ENCODE results near the gene ZNF471.

The ZNF471 gene

DNA sequence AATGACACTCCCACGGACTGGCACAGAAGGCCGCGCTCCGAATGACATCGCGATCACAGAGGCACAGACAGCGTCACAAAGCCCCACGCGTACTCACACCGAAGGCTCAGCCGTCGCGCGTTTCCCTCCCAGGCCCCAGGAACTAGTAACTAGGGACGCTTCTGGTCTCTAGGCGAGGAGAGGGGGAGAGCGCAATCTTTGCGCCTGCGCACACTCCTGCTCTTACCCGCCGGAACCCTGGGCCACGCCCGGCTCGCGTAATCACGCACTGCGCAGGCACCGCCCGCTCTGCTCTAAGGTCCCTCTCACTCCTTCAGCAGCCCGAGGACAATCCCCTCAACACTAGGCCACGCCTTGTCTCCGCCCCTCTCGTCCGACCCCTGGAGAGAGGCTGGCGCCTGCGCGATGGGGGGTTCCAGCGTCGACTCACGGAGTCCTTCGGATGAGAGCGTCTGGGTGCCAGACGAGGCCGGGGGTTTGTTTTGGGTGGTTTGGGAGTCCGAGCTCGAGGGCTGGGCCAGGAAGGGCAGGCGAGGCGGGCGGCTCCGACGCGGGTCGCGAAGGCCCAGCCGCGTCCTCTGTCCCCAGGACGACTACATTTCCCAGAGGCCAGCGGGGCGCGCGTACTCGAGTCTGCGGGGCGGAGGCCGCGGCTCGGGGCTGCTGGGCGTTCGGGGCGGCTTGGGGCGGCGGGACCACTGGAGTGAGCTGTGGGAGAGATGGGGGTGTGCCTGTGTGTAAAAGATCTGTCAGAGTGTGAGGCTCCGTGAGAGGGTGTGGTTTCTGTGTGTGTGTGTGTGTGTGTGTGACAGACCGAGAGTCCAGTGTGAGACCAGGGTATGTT lies at the start of gene ZNF471:
Gene ZNF471, plus strand, starts transcription at position 410 of the 844 bp plus-strand sequence. CDS start 3,717 bp downstream, outside the sequence.
- DNase-seq = peak; percentile 92

DNA sequence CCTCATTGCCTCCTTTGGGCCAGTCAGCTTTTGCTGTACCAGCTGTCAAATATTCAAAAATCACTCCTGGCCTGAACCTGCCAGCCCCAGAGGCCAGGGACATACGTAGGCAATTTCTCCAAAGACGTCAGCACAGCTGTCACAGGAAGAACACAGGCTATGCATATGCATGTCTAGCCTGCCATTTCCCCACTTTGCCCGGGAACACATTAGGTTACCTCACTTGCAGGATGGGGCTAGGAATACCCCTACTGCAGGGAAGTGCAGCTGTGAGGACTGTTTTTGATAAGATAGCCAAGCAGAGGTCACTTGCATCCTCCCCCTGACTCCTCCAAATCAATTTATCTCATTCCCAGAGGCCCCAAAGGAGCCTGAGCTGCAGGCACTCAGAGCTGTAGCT lies 33.3 kb upstream of the ZNF471 start:
- no peak for DNase-seq

- DNase-seq = no peak
Observed at GRCh38 chr19:56476093-56476492, 31.6 kb upstream of the ZNF471 start.

DNA sequence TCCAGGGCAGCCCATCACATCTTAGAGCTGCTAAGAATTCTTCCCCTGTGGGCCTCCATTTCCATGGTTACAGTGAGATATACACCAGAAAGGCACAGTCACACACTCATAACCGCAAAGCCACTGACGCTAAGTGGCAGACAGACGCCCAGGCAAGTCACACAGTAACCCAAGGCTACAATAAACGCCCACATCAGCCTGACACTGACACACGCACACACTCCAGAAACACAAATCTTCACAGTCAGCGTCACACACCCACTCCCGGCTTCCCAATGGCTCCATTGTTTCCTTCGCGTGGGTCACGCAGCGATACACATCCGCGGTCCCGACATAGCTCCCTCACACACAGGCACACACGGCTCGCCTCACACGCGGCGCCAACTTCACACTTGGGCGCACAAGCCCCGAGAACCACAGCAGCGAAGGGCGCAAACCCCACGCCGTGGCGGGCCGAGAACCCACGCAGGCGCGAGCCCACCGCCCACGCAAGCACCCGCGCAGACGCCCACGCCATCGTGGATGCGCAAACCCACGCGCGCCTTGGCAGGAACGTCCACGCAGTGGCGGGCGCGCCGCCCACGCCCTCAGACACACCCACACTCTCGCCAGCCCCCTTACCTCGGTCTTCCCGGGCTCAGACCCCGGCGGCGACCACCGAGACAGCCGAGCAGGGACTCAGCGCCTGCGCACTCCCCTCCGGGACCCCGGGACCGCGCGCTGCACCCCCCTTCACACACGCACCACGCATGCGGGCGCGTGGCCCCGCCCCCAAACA lies 30.8 kb upstream of the ZNF471 start, which contains the start of gene ZNF667:
Gene ZNF667, minus strand, starts transcription at position 695 of the 778 bp plus-strand sequence. CDS start 14,975 bp downstream, outside the sequence.
- no peak for DNase-seq

- DNase-seq = peak; percentile 87
Observed at GRCh38 chr19:56477429-56478338, 30.0 kb upstream of the ZNF471 start.

DNA sequence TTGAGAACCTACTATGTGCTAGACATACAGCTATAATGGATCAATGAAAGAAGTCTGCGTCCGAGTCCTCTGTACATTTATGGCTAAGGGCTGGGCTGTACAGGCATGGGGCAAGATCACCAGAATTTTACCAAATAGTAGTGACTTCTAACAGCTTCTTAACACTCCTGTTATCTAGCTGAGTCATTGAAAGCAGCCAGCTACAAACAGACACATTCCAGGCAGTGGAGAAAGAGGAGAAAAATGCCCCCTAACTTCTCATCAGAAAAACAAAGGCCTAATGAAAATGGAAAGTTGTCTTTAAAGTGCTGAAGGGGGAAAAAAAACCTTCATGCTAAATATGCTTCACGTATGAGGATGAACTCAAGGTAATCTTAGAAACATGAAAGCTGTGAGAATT lies 16.3 kb upstream of the ZNF471 start:
- DNase-seq = no peak

DNA sequence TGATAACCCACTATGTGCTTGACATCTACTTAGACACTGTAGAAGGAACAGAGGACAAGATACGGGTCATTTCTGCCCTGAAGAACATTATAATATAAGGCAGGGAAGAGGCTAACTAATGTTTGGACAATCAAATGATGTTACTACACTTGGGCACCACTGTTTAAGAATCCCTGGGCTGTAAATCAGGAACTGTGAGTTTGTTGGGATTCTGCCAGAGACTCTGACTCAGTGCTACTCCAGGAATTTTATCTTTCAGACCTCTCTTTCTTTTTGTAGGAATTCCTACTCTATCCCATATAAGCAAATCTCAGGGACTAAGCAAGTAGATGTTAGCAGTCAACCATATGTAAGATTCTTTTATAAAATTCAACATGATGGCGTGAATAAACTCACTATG lies 3.1 kb upstream of the ZNF471 start:
- no peak for DNase-seq

- DNase-seq = peak; percentile 10
Observed at GRCh38 chr19:56508290-56508778, 679 bp downstream of the ZNF471 start.

DNA sequence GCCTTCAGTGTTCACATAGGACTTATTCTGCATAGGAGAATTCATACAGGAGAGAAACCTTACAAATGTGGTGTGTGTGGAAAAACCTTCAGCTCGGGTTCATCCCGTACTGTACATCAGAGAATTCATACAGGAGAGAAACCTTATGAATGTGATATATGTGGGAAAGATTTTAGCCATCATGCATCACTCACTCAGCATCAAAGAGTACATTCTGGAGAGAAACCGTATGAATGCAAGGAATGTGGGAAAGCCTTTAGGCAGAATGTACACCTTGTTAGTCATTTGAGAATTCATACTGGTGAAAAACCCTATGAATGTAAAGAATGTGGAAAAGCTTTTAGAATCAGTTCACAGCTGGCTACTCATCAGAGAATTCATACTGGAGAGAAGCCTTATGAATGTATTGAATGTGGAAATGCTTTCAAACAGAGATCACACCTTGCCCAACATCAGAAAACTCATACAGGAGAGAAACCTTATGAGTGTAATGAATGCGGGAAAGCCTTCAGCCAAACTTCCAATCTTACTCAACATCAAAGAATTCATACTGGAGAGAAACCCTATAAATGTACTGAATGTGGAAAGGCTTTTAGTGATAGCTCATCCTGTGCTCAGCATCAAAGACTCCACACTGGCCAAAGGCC lies 17.7 kb downstream of the ZNF471 start:
- no peak for DNase-seq

GRCh38 chr19:56537442-56537841 lies 29.8 kb downstream of the ZNF471 start:
- no peak for DNase-seq

- DNase-seq = peak; percentile 72
Observed at GRCh38 chr19:56538254-56538760, 30.7 kb downstream of the ZNF471 start.

DNA sequence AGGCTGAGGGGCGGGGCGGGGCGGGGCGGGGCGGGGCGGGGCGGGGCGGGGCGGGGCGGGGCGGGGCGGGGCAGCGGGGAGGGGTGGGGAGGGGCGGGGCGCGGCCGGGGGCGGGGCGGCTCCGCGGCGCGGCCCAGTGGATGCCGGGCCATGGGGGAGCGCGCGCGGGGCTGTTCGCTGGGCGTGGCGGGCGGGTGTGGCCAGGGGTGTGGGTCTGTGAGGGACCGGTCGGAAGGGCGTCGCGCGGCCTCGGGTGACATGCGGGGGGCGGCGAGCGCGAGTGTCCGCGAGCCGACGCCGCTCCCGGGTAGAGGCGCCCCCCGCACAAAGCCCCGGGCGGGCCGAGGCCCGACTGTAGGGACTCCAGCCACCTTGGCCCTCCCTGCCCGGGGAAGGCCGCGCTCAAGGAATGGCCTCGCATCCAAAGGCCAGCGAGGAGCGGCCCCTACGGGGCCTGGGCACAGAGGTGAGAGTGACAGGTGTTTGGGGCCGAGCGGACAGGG lies 31.2 kb downstream of the ZNF471 start, which contains the start of gene ZFP28:
Gene ZFP28, plus strand, starts transcription at position 188 of the 503 bp plus-strand sequence. Its CDS starts 71 bp downstream, at position 259.
- peak; percentile 71 for DNase-seq

DNA sequence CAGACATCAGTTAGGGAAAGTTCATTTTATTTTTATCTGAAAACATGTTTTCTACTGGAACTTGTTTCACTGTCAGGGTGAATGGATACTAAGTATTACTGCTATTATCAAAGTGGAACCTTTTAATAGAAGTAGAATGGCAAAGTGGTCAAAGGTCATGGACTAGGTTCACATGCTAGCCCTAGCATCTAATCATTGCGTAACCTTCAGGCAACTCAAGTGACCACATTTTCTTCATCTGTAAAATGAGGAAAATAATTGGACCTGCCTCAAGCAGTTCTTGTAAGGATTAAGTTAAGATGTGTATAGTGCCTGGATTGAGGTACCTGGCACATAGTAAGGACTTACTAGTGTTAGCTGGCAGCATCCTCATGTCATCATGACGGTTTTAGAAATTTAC lies 36.1 kb downstream of the ZNF471 start:
- DNase-seq = no peak

GRCh38 chr19:56547535-56547934 lies 39.9 kb downstream of the ZNF471 start:
- DNase-seq = no peak

- DNase-seq = no peak
Observed at GRCh38 chr19:56554272-56554869, 46.7 kb downstream of the ZNF471 start.

- no peak for DNase-seq
Observed at GRCh38 chr19:56562766-56563165, 55.1 kb downstream of the ZNF471 start.

- peak; percentile 8 for DNase-seq
Observed at GRCh38 chr19:56566904-56567273, 59.2 kb downstream of the ZNF471 start.

GRCh38 chr19:56567274-56568120 lies 59.8 kb downstream of the ZNF471 start, which contains the start of gene ZNF470:
ZNF470 (plus strand) TSS chr19:56567468; CDS start chr19:56570312, 2,844 bp downstream.
- peak; percentile 84 for DNase-seq

GRCh38 chr19:56572589-56572988 lies 64.9 kb downstream of the ZNF471 start:
- no peak for DNase-seq

DNA sequence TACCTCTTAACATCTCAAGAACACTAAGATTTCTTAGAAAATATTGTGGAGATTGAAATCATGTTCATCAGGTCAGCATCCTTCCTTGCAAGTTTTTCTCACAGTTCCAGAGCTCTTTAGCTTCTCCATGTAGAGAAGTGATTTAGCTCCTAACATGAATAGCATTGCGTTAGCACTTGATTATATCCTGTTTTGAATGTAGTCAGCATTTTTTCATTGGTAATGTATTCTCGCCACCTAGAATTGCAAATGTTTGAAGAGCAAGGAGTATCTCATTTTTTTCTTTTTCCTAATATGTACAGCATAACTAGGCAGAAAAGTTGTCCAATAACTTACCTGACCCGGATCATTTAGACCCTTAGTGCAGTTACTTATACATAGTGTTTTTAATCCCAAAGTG lies 66.3 kb downstream of the ZNF471 start:
- DNase-seq = no peak
